ENCODE data around the gene MISP. TPM values are rescaled to one million over a fixed set of nuclear protein-coding genes. Genes with fewer than 3 reads are reported as not detected.

The MISP gene
- polyA plus RNA-seq, 2 of the 4 experiments (the other 2 are of a cell fraction), result 46.5 to 62.7 TPM

GRCh38 chr19:751501-752341, 809 bp downstream of the MISP start (continued):
- TF ChIP-seq JUN (IDR thresholded peaks at IDR 0.05) (peak; percentile 49 to 55; a peak in 4 of 5 replicates), BHLHE40 (IDR thresholded peaks at IDR 0.05; ENCODE audit: low read depth, low read length) (no peak), ESRRA (IDR thresholded peaks at IDR 0.05; ENCODE audit: borderline replicate concordance, low read length) (no peak), ZSCAN20 (CRISPR knock-in tag; IDR thresholded peaks at IDR 0.05) (no peak), ELK1 (IDR thresholded peaks at IDR 0.05; ENCODE audit: low read depth, low read length) (no peak), EHF (CRISPR knock-in tag; IDR thresholded peaks at IDR 0.05) (peak; percentile 56; the same call in 1 of the 2 replicates), RNF2 (IDR thresholded peaks at IDR 0.05; ENCODE audit: borderline replicate concordance, low read depth) (no peak), NR3C1 (IDR thresholded peaks at IDR 0.05) (no peak), MAZ (IDR thresholded peaks at IDR 0.05; ENCODE audit: borderline replicate concordance, low read depth, low read length) (no peak)
- TF ChIP-seq, protein P1, sequence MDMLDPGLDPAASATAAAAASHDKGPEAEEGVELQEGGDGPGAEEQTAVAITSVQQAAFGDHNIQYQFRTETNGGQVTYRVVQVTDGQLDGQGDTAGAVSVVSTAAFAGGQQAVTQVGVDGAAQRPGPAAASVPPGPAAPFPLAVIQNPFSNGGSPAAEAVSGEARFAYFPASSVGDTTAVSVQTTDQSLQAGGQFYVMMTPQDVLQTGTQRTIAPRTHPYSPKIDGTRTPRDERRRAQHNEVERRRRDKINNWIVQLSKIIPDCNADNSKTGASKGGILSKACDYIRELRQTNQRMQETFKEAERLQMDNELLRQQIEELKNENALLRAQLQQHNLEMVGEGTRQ (IDR thresholded peaks at IDR 0.05), result no peak

- Histone ChIP-seq H3K27ac (peak overlapping the region; percentile 99 to 100), H3K4me2 (peak overlapping the region; percentile 94), H3K9me3 (peaks cover 24% of the 10 kb centered on the region), H3K4me3 (peak overlapping the region; percentile 89), H3K4me1 (peaks cover 33% of the 10 kb centered on the region)
- peak; percentile 95 to 99 for DNase-seq (ENCODE audit: low read depth in 1 of 2, low spot score in 1 of 2)
- ChIA-PET CTCF (interaction anchor here (0.6 to 4.1 kb wide), 7 partner anchors 12 to 103 kb away, joined by 3 to 23 read pairs (median 4); no protein-coding TSS in a partner anchor), POLR2A (interaction anchor here (0.6 to 2.6 kb wide), 23 partner anchors 8 to 269 kb away, joined by 3 to 26 read pairs (median 5); partner anchors contain the start of gene FSTL3)
- ATAC-seq, result peak; percentile 81 to 85
- 0% methylated on average over 18 of the region's 39 CpGs for WGBS (ENCODE audit: missing lambda C conversion rate)
- FAIRE-seq, result no peak
- TF ChIP-seq, protein P2, sequence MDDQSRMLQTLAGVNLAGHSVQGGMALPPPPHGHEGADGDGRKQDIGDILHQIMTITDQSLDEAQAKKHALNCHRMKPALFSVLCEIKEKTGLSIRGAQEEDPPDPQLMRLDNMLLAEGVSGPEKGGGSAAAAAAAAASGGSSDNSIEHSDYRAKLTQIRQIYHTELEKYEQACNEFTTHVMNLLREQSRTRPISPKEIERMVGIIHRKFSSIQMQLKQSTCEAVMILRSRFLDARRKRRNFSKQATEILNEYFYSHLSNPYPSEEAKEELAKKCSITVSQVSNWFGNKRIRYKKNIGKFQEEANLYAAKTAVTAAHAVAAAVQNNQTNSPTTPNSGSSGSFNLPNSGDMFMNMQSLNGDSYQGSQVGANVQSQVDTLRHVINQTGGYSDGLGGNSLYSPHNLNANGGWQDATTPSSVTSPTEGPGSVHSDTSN (IDR thresholded peaks at IDR 0.05), result peak; percentile 83
- peak; percentile 72 for TF ChIP-seq ZFP36 (IDR thresholded peaks at IDR 0.05; ENCODE audit: borderline replicate concordance, partially characterized antibody)
- no peak for TF ChIP-seq KDM1A (IDR thresholded peaks at IDR 0.05; ENCODE audit: low read depth)
- TF ChIP-seq, protein P3, sequence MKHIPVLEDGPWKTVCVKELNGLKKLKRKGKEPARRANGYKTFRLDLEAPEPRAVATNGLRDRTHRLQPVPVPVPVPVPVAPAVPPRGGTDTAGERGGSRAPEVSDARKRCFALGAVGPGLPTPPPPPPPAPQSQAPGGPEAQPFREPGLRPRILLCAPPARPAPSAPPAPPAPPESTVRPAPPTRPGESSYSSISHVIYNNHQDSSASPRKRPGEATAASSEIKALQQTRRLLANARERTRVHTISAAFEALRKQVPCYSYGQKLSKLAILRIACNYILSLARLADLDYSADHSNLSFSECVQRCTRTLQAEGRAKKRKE (CRISPR knock-in tag; IDR thresholded peaks at IDR 0.05; ENCODE audit: low read depth), result peak; percentile 88
- TF ChIP-seq KDM5A (IDR thresholded peaks at IDR 0.05), result no peak
- 0 out of 2 replicates have a peak, but pooled peaks have one; percentile 16 for TF ChIP-seq MAZ (IDR thresholded peaks at IDR 0.05; ENCODE audit: borderline replicate concordance, low read depth, low read length)
- TF ChIP-seq, protein P4, sequence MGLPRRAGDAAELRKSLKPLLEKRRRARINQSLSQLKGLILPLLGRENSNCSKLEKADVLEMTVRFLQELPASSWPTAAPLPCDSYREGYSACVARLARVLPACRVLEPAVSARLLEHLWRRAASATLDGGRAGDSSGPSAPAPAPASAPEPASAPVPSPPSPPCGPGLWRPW (IDR thresholded peaks at IDR 0.05), result 0 out of 2 replicates have a peak, but pooled peaks have one; percentile 33
- peak; percentile 79 for TF ChIP-seq JUNB (IDR thresholded peaks at IDR 0.05)
- peak; percentile 71 for TF ChIP-seq RARB (CRISPR knock-in tag; IDR thresholded peaks at IDR 0.05)
- no peak for TF ChIP-seq NPAS2 (CRISPR knock-in tag; IDR thresholded peaks at IDR 0.05; ENCODE audit: borderline replicate concordance)
- peak; percentile 59; the same call in 1 of the 2 replicates for TF ChIP-seq HEYL (CRISPR knock-in tag; IDR thresholded peaks at IDR 0.05)
- TF ChIP-seq JUN (IDR thresholded peaks at IDR 0.05), result peak; percentile 24 to 99; a peak in 4 of 5 replicates
- peak; percentile 97 for TF ChIP-seq GATA3 (IDR thresholded peaks at IDR 0.05; ENCODE audit: borderline replicate concordance)
- TF ChIP-seq CEBPB (IDR thresholded peaks at IDR 0.05), result peak in 1 of 2 experiments; percentile 73; a peak in 2 of 4 replicates
- peak; percentile 94 for TF ChIP-seq MAX (IDR thresholded peaks at IDR 0.05)
- 0 out of 2 replicates have a peak, but pooled peaks have one; percentile 57 for TF ChIP-seq HOXA7 (CRISPR knock-in tag; IDR thresholded peaks at IDR 0.05)
- TF ChIP-seq FOXS1 (CRISPR knock-in tag; IDR thresholded peaks at IDR 0.05), result 0 out of 2 replicates have a peak, but pooled peaks have one; percentile 31
- TF ChIP-seq EHMT2 (IDR thresholded peaks at IDR 0.05; ENCODE audit: low read depth), result no peak
- no peak for TF ChIP-seq ESRRA (IDR thresholded peaks at IDR 0.05; ENCODE audit: borderline replicate concordance, low read length)
- TF ChIP-seq, protein P5, sequence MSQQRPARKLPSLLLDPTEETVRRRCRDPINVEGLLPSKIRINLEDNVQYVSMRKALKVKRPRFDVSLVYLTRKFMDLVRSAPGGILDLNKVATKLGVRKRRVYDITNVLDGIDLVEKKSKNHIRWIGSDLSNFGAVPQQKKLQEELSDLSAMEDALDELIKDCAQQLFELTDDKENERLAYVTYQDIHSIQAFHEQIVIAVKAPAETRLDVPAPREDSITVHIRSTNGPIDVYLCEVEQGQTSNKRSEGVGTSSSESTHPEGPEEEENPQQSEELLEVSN (IDR thresholded peaks at IDR 0.05; ENCODE audit: borderline replicate concordance, low read depth), result peak; percentile 53; the same call in 1 of the 2 replicates
- peak; percentile 45; the same call in 1 of the 2 replicates for TF ChIP-seq HOXB5 (CRISPR knock-in tag; IDR thresholded peaks at IDR 0.05)
- peak; percentile 55; the same call in 1 of the 2 replicates for TF ChIP-seq FOSL2 (IDR thresholded peaks at IDR 0.05)
- TF ChIP-seq FOSL2 (CRISPR knock-in tag; IDR thresholded peaks at IDR 0.05), result peak; percentile 91
- no peak; the same call in 1 of the 2 replicates for TF ChIP-seq MYC (IDR thresholded peaks at IDR 0.05; ENCODE audit: borderline replicate concordance, low read length)
Measured at GRCh38 chr19:752652-753517, 2.0 kb downstream of the MISP start.
